Measurements from ENCODE around the gene LGALS9.

LGALS9 gene

GRCh38 chr17:27610304-27610677 lies 20.7 kb upstream of the LGALS9 start:
- TF ChIP-seq, protein P1, sequence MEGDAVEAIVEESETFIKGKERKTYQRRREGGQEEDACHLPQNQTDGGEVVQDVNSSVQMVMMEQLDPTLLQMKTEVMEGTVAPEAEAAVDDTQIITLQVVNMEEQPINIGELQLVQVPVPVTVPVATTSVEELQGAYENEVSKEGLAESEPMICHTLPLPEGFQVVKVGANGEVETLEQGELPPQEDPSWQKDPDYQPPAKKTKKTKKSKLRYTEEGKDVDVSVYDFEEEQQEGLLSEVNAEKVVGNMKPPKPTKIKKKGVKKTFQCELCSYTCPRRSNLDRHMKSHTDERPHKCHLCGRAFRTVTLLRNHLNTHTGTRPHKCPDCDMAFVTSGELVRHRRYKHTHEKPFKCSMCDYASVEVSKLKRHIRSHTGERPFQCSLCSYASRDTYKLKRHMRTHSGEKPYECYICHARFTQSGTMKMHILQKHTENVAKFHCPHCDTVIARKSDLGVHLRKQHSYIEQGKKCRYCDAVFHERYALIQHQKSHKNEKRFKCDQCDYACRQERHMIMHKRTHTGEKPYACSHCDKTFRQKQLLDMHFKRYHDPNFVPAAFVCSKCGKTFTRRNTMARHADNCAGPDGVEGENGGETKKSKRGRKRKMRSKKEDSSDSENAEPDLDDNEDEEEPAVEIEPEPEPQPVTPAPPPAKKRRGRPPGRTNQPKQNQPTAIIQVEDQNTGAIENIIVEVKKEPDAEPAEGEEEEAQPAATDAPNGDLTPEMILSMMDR (IDR thresholded peaks at IDR 0.05) = no peak
- no peaks in the 10 kb centered on the region for H3K4me1 ChIP-seq
- no peak overlapping the region for H2AFZ ChIP-seq
- H3K27me3 ChIP-seq (ENCODE audit: control insufficient read depth, insufficient read depth, low read length) = no peaks in the 10 kb centered on the region
- H3K36me3 ChIP-seq (ENCODE audit: control insufficient read depth, insufficient read depth, low read length) = no peaks in the 10 kb centered on the region
- no peak overlapping the region for H3K4me2 ChIP-seq (ENCODE audit: low read length)
- H3K9ac ChIP-seq = no peak overlapping the region
- no peak overlapping the region for H3K27ac ChIP-seq
- no peaks in the 10 kb centered on the region for H3K79me2 ChIP-seq
- no peak overlapping the region for H3K4me3 ChIP-seq (ENCODE audit: low read depth, low read length)
- no peaks in the 10 kb centered on the region for H3K9me3 ChIP-seq (ENCODE audit: control insufficient read depth, low read length)

- H3K79me2 ChIP-seq = no peaks in the 10 kb centered on the region
- H3K4me1 ChIP-seq = no peaks in the 10 kb centered on the region
- no peak overlapping the region for H3K27ac ChIP-seq
- H3K9ac ChIP-seq = no peak overlapping the region
- no peaks in the 10 kb centered on the region for H3K9me3 ChIP-seq (ENCODE audit: control insufficient read depth, low read length)
- H2AFZ ChIP-seq = no peak overlapping the region
- no peaks in the 10 kb centered on the region for H3K27me3 ChIP-seq (ENCODE audit: control insufficient read depth, insufficient read depth, low read length)
- no peaks in the 10 kb centered on the region for H3K36me3 ChIP-seq (ENCODE audit: control insufficient read depth, insufficient read depth, low read length)
- no peak overlapping the region for H3K4me3 ChIP-seq (ENCODE audit: low read depth, low read length)
- H3K4me2 ChIP-seq (ENCODE audit: low read length) = no peak overlapping the region
- TF ChIP-seq, protein P1 (IDR thresholded peaks at IDR 0.05) = no peak
Measured at GRCh38 chr17:27612160-27612770, 18.7 kb upstream of the LGALS9 start.

DNA sequence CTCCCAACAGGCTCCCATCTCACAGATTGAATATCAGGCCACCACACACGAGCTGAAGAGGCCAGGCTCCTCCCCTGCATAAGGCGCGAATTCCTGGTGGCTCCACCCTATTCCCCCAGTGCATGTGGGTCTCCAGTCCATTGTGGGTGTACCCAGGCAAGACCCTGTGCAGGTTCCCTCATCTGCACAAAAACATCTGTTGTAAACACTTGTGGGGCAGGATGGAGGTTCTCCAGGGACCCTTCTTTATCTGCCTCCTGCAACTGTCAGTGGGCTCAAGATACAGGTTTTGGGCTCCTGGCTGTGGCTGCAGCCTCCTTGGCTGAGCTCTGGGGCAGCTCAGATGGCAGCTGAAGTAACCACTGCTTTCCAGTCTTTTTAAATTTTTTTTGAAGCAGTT lies 17.6 kb upstream of the LGALS9 start:
- TF ChIP-seq, protein P1 (IDR thresholded peaks at IDR 0.05) = no peak
- Histone ChIP-seq H3K27me3 (ENCODE audit: control insufficient read depth, insufficient read depth, low read length) (no peaks in the 10 kb centered on the region), H2AFZ (no peak overlapping the region), H3K36me3 (ENCODE audit: control insufficient read depth, insufficient read depth, low read length) (no peaks in the 10 kb centered on the region), H3K79me2 (no peaks in the 10 kb centered on the region), H3K4me3 (ENCODE audit: low read depth, low read length) (no peak overlapping the region), H3K4me1 (no peaks in the 10 kb centered on the region), H3K9me3 (ENCODE audit: control insufficient read depth, low read length) (no peaks in the 10 kb centered on the region), H3K9ac (no peak overlapping the region), H3K27ac (no peak overlapping the region), H3K4me2 (ENCODE audit: low read length) (no peak overlapping the region)

DNA sequence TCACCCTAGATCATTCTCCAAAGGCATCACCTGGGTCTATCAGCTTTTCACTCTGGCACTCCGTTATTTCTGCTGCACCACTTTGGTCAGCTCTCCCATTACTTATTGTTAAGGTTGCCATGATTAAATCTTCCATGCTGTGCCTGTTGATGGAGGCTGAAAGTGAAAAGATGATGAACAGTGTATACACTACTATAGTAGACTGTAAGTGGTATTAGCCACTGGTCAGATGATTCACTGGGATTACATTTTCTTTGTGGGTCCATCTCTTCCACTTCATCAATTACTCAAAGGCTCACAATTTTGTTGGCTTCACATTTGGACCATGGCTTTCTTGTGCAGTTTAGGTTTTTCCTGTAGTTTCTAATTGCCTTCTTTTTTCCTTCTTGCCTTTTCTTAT lies 15.9 kb upstream of the LGALS9 start:
- H2AFZ ChIP-seq = no peak overlapping the region
- no peaks in the 10 kb centered on the region for H3K36me3 ChIP-seq (ENCODE audit: control insufficient read depth, insufficient read depth, low read length)
- no peaks in the 10 kb centered on the region for H3K4me1 ChIP-seq
- no peak overlapping the region for H3K4me3 ChIP-seq (ENCODE audit: low read depth, low read length)
- no peak overlapping the region for H3K4me2 ChIP-seq (ENCODE audit: low read length)
- H3K79me2 ChIP-seq = no peaks in the 10 kb centered on the region
- no peaks in the 10 kb centered on the region for H3K27me3 ChIP-seq (ENCODE audit: control insufficient read depth, insufficient read depth, low read length)
- no peaks in the 10 kb centered on the region for H3K9me3 ChIP-seq (ENCODE audit: control insufficient read depth, low read length)
- H3K27ac ChIP-seq = no peak overlapping the region
- H3K9ac ChIP-seq = no peak overlapping the region
- TF ChIP-seq, protein P1 (IDR thresholded peaks at IDR 0.05) = no peak

DNA sequence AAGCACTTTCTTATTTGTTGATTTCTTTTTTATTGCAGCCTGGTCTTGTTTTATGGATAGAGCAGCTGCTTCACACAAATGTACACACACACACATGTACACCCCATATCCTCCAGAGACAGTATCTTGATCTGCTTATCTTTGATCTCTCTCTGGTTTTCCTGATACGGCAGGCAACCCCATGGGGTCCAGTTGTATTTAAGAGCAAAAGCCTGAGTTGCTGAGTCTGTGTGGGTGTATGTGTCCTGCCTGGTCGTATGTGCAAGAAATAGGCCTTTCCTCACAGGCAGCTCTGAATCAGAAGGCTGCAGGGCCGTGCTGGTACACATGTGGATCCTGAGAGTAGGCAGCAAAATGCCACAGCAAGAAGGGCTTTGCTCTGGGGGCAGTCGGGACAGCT lies 14.6 kb upstream of the LGALS9 start:
- Histone ChIP-seq H3K27ac (no peak overlapping the region), H3K79me2 (no peaks in the 10 kb centered on the region), H3K9me3 (ENCODE audit: control insufficient read depth, low read length) (no peaks in the 10 kb centered on the region), H3K36me3 (ENCODE audit: control insufficient read depth, insufficient read depth, low read length) (no peaks in the 10 kb centered on the region), H2AFZ (no peak overlapping the region), H3K9ac (no peak overlapping the region), H3K4me2 (ENCODE audit: low read length) (no peak overlapping the region), H3K27me3 (ENCODE audit: control insufficient read depth, insufficient read depth, low read length) (no peaks in the 10 kb centered on the region), H3K4me3 (ENCODE audit: low read depth, low read length) (no peak overlapping the region), H3K4me1 (no peaks in the 10 kb centered on the region)
- TF ChIP-seq, protein P1 (IDR thresholded peaks at IDR 0.05) = no peak
